Tibial artery (tissue), 4 donors: Measurements from ENCODE around the gene NEU4.

Source experiments
- DNase-seq, 2 donors: peaks; one replicate each; pipeline ENCODE4 v3.0.0-alpha.2; 2019
- H3K27ac ChIP-seq, 2 donors: fragments of 200-600 bp; sonication (generic) in 1 of 2; 1 replicate in 1 of 2; 2 replicates in 1 of 2; pipeline ENCODE4 v1.5.1; 2018 to 2019; ENCODE audit warnings: mild to moderate bottlenecking in 1 of 2
- H3K27me3 ChIP-seq, 2 donors: fragments of 200-600 bp; sonication (generic) in 1 of 2; one replicate each; pipeline versions ENCODE4 v1.5.1 to v1.6.0; 2016 to 2019
- H3K36me3 ChIP-seq, 3 donors: fragments of 200-600 bp; sonication (generic) in 2 of 3; one replicate each; pipeline ENCODE4 v1.5.1; 2016 to 2019; ENCODE audit warnings: mild to moderate bottlenecking in 2 of 3
- H3K4me1 ChIP-seq, 4 donors: fragments of 200-600 bp; sonication (generic) in 2 of 4; 1 replicate in 3 of 4; 2 replicates in 1 of 4; pipeline ENCODE4 v1.5.1; 2016 to 2019
- H3K4me3 ChIP-seq, 2 donors: fragments of 200-600 bp; sonication (generic) in 1 of 2; 1 replicate in 1 of 2; 2 replicates in 1 of 2; pipeline ENCODE4 v1.5.1; 2018 to 2019; ENCODE audit warnings: mild to moderate bottlenecking in 2 of 2
- H3K9me3 ChIP-seq, 3 donors: fragments of 200-600 bp; sonication (generic) in 1 of 3; one replicate each; pipeline ENCODE4 v1.5.1; 2016 to 2019
- intact Hi-C: fragments of 100-400 bp; cut with DNase I; formaldehyde crosslinking; loops from one replicate; pipeline ENCODE4 v1.15.0; 2023; ENCODE audit warnings: low total_unique reads
- TF ChIP-seq, protein P1 (sequence below), 2 experiments: fragments of 200-600 bp in 1 of 2; fragments of 450-650 bp in 1 of 2; IDR thresholded peaks; one replicate each; pipeline ENCODE4 v1.5.1; 2017 to 2019; ENCODE audit warnings: antibody characterized with exemption in 2 of 2, mild to moderate bottlenecking in 1 of 2, moderate library complexity in 1 of 2

The NEU4 gene

DNA sequence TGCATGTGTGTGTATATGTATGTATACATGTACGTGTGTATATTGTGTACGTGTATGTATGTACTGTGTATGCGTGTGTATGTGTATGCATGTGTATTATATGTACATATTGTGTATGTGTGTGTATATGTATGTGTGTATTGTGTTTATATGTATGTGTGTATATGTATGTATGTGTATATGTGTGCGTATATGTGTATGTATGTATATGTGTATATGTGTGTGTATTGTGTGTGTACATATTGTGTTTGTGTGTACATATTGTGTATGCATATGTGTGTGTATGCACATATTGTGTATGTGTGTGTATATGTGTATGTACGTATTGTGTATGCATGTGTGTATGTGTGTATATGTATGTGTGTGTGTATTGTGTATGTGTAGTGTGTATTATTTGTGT, 15.6 kb upstream of the NEU4 start:
- H3K27ac ChIP-seq = no peak overlapping the region
- DNase-seq = no peak
- no peaks in the 10 kb centered on the region for H3K9me3 ChIP-seq
- no peaks in the 10 kb centered on the region for H3K36me3 ChIP-seq
- H3K4me3 ChIP-seq = no peak overlapping the region
- intact Hi-C loops = no loop called here
- peaks cover 0 to 20% (median 2%) of the 10 kb centered on the region in 4 donors for H3K4me1 ChIP-seq
- peaks cover 0 to 27% of the 10 kb centered on the region in 2 donors for H3K27me3 ChIP-seq
- TF ChIP-seq, protein P1, sequence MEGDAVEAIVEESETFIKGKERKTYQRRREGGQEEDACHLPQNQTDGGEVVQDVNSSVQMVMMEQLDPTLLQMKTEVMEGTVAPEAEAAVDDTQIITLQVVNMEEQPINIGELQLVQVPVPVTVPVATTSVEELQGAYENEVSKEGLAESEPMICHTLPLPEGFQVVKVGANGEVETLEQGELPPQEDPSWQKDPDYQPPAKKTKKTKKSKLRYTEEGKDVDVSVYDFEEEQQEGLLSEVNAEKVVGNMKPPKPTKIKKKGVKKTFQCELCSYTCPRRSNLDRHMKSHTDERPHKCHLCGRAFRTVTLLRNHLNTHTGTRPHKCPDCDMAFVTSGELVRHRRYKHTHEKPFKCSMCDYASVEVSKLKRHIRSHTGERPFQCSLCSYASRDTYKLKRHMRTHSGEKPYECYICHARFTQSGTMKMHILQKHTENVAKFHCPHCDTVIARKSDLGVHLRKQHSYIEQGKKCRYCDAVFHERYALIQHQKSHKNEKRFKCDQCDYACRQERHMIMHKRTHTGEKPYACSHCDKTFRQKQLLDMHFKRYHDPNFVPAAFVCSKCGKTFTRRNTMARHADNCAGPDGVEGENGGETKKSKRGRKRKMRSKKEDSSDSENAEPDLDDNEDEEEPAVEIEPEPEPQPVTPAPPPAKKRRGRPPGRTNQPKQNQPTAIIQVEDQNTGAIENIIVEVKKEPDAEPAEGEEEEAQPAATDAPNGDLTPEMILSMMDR (IDR thresholded peaks at IDR 0.05) = no peak

DNA sequence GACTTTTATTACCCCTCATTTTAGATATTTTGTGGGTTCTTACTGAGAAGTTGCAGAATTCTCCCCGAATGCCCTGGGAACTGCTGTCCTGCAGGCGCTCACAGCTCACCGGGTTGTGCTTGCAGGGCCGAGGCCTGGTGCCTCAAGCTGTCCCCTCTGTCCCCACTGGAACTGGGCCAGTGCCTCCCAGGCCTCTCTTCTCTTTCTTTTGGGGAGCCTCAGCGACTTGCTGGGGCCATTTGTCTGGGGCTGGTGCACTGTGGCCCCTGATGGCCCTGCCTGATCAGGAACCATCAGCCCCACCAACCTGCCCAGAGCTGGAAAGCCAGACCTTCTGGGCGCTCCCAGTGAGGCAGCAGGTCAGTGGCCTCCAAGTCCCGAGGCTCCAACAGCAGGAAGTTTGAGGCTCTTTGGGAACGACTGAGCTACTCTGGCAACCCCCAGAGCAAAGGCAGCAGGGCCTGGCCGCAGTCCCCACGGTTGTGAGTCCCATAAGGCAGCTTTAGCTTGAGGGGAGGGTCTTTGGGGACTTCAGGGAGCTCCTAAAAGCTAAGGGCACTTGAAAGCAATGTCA, 14.7 kb upstream of the NEU4 start:
- H3K9me3 ChIP-seq = no peaks in the 10 kb centered on the region
- DNase-seq = no peak
- H3K36me3 ChIP-seq = no peaks in the 10 kb centered on the region
- H3K4me1 ChIP-seq = peaks cover 0 to 20% (median 2%) of the 10 kb centered on the region in 4 donors
- H3K4me3 ChIP-seq = no peak overlapping the region
- TF ChIP-seq, protein P1 (IDR thresholded peaks at IDR 0.05) = no peak
- H3K27me3 ChIP-seq = peaks cover 0 to 31% of the 10 kb centered on the region in 2 donors
- intact Hi-C loops = no loop called here
- H3K27ac ChIP-seq = no peak overlapping the region

DNA sequence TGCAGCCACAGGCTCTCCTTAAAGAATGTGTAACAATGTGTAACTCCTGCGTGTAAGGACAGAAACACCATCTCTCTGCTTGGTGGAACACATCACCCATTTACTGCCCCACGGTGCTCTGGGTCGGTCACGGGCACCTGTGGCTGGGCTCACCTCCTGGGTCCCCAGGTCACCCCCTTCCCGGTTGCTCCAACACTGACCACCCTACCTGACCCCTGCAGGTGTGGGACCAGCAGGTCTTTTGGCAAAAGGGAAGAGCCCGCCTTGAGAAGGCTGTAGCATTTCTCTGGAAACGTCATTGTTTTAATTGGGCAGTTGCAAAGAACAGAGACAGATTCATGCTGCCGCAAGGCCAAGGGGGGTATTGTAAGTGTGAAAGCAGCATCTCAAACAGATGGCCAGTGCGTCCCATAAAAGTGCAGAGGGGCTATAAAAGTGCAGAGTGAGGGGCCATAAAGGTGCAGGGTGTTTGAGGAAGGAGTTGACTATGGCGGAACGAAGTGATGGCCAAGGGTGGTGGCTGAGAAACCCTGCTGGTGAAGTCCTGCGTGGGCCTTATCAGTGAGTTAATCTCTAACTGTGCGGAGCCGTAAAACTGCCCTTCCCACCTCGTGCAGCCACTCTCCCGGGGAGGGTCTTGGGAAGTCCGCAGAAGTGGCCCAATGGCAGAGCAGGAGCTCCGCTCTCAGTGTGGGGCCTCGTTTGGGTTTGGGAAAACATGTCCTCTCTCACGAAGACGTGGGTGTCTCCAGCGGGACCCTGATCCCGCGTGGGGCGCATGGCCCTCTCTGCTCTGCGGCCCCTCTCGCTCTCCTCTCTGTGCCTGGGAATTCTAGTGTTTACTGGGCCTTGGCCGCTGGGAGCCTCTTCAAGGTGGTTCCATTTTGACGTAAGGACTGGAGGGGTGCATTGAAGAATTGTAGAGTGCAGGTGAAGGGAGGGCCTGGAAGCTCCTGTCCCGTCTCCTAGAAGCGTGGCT, 13.7 kb upstream of the NEU4 start:
- DNase-seq = no peak
- TF ChIP-seq, protein P1 (IDR thresholded peaks at IDR 0.05) = no peak
- intact Hi-C loops = no loop called here

DNA sequence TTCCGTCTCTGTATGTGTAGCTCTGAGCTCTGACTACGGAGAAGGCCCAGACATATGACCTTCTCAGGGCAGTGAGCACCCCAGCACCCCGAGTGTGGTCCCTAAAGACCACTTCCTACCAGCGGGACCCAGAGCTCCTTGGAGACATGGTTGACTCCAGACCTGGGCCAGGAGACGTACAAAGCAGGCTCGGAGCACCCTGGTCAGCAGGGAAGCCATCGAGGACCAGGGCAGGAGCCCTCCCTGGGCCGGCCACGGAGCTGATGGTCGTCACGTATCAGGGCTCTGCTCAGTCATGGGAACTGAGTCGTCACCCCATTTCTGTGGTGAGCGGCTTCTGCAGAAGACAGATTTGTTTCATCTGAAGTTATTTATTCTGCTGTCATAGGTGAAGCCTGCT, 12.8 kb upstream of the NEU4 start:
- Histone ChIP-seq H3K4me3 (no peak overlapping the region), H3K27me3 (peaks cover 0 to 31% of the 10 kb centered on the region in 2 donors), H3K36me3 (no peaks in the 10 kb centered on the region), H3K27ac (no peak overlapping the region), H3K4me1 (peaks cover 0 to 16% (median 2%) of the 10 kb centered on the region in 4 donors), H3K9me3 (no peaks in the 10 kb centered on the region)
- DNase-seq = peak in 1 of 2 donors; percentile 10
- intact Hi-C loops = no loop called here
- TF ChIP-seq, protein P1 (IDR thresholded peaks at IDR 0.05) = no peak

More for the DNA sequence above, 13.7 kb upstream of the NEU4 start:
- Histone ChIP-seq H3K9me3 (no peaks in the 10 kb centered on the region), H3K36me3 (no peaks in the 10 kb centered on the region), H3K4me3 (no peak overlapping the region), H3K27me3 (peaks cover 0 to 31% of the 10 kb centered on the region in 2 donors), H3K27ac (no peak overlapping the region), H3K4me1 (peaks cover 0 to 20% (median 2%) of the 10 kb centered on the region in 4 donors)

DNA sequence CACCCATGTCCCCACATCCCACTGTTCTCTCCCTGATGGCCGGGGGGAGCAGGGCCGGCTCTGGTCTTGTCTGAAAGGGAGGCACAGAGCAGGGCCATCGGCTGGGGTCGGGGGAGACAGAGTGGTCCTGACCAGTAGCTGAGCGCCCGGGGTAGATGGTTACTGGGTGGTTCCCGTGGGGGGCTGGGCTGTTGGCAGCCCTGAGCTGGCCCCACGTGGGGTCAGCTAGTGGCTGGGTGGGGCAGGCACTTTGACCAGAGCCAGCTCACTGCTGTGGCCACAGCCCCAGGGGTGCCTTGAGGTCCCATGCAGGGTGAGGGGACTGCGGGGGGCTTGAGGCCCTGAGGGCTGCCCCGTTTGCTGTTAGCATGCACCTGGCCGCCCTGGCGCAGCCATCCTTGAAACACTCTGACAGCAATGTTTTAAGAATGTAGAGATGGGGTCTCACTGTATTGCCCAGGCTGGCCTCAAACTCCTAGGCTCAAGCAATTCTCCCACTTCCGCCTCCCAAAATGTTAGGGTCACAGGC, 12.3 kb upstream of the NEU4 start:
- Histone ChIP-seq H3K36me3 (no peaks in the 10 kb centered on the region), H3K27ac (no peak overlapping the region), H3K9me3 (no peaks in the 10 kb centered on the region), H3K4me1 (peaks cover 0 to 12% (median under 1%) of the 10 kb centered on the region in 4 donors), H3K27me3 (peaks cover 0 to 35% of the 10 kb centered on the region in 2 donors), H3K4me3 (no peak overlapping the region)
- DNase-seq = no peak
- intact Hi-C loops = no loop called here
- TF ChIP-seq, protein P1 (IDR thresholded peaks at IDR 0.05) = no peak
